Activated T-cell treated with anti-CD3 and anti-CD28 coated beads, Interleukin-2, amount 50 U/mL, for 1 hour (primary cell): ENCODE results near the gene RFXANK.

ENCODE experiments used
- DNase-seq: peaks from one replicate; pipeline ENCODE4 v3.0.0-alpha.2; 2020

The RFXANK gene

GRCh38 chr19:19234220-19234816 lies 42.3 kb downstream of the RFXANK start:
- no peak for DNase-seq

- DNase-seq: no peak
These were observed 44.1 kb downstream of the RFXANK start for GRCh38 chr19:19236173-19236572.

GRCh38 chr19:19238126-19238894 lies 46.3 kb downstream of the RFXANK start:
- DNase-seq: no peak

GRCh38 chr19:19239675-19240074 lies 47.6 kb downstream of the RFXANK start:
- no peak for DNase-seq

GRCh38 chr19:19240476-19240875 lies 48.4 kb downstream of the RFXANK start:
- no peak for DNase-seq

- no peak for DNase-seq
These were observed 58.2 kb downstream of the RFXANK start for GRCh38 chr19:19250196-19250801.
